ENCODE data around the gene PFN4.
"Not testable (repeated sequence)": the region's sequence is repeated elsewhere in the genome, so short reads cannot be mapped to it uniquely, and the experiment has no call there.

Gene PFN4

DNA sequence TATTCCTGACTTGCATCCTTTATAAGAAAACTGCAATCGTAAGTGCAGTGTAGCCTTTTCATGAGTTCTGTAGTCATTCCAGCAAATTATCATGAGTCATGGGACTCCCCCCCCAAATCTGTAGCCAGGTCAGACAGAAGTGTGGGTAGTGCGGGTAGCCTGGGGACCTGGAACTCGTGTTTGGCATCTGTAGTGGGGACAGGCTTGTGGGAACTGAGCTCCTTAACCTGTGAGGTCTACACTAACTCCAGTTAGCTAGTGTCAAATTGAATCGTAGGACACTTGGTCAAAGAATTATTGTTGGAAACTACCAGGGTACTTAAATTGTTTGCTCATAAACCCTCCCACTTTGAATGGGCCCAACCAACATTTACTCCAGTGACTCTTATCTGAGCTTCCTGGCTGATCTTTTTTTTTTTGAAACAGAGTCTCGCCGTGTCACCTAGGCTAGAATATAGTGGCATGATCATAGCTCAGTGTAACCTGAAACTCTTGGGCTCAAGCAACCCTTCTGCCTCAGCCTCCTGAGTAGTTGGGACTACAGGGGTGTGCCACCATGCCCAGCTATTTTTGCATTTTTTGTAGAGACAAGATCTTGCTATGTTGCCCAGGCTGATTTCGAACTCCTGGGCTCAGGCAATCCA is 12.4 kb downstream of the PFN4 start:
- DNase-seq: no peak

DNA sequence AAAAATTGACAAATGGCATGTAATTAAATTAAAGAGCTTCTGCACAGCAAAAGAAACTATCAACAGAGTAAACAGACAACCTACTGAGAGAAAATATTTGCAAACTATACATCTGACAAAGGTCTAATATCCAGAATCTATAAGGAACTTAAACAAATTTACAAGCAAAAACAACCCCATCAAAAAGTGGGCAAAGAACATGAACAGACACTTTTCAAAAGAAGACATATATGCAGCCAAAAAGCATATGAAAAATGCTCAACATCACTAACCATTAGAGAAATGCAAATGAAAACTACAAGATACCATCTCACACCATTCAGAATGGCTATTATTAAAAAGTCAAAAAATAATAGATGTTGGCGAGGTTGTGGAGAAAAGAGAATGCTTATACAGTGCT is 13.7 kb downstream of the PFN4 start:
- DNase-seq: not testable (repeated sequence)

DNA sequence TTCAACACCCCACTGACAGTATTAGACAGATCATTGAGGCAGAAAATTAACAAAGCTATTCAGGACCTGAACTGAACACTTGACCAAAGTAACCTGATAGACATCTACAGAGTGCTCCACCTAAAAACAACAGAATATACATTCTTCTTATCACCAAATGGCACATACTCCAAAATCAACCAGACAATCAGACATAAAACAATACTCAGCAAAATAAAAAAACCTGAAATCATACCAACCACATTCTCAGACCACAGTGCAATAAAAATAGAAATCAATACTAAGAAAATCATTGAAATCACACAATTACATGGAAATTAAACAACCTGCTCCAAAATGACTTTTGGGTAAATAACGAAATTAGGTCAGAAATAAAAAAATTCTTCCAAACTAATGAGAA is 15.8 kb downstream of the PFN4 start:
- DNase-seq: no peak

DNA sequence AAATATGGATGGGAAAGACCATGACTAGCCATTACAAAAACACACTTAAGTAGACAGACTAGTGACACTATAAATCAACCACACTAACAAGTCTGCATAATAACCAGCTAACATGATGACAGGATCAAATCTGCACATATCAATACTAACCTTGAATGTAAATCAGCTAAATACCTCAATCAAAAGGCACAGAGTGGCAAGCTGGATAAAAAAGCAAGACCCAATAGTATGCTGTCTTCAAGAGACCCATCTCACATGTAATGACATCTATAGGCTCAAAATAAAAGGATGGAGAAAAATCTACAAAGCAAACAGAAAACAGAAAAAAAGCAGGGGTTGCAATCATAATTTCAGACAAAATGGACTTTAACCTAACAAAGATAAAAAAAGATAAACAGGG is 16.3 kb downstream of the PFN4 start:
- no peak for DNase-seq

DNA sequence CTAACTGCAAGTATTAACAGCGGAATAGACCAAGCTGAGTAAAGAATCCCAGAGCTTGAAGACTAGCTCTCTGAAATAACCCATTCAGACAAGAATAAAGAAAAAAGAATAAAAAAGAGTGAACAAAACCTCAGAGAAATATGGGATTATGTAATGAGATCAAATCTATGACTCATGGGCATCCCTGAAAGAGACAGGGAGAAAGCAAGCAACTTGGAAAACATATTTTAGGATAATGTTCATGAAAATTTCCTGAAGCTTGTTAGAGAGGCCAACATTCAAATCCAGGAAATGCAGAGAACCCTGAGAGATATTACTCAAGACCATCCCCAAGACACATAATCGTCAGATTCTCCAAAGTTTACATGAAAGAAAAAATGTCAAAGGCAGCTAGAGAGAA is 17.3 kb downstream of the PFN4 start:
- DNase-seq: no peak

DNA sequence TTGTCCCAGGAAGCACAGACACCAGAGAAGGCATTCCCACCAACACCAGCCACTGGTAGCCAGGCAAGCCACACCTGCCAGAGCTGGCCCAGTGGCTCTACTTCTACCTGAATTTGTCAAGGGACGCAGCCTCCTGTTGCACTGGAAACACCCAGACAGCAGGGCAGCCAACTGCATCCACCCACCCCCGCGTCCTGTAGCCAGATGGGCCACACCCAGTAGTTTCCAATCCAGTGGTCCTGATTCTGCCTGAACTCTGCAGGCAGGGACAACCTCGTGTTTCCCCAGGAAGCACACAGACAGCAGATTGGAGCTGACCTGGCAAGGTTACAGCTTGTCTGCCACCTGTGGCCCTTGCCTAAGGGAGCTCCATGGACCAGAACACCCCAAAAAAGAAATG is 18.2 kb downstream of the PFN4 start:
- DNase-seq: no peak

DNA sequence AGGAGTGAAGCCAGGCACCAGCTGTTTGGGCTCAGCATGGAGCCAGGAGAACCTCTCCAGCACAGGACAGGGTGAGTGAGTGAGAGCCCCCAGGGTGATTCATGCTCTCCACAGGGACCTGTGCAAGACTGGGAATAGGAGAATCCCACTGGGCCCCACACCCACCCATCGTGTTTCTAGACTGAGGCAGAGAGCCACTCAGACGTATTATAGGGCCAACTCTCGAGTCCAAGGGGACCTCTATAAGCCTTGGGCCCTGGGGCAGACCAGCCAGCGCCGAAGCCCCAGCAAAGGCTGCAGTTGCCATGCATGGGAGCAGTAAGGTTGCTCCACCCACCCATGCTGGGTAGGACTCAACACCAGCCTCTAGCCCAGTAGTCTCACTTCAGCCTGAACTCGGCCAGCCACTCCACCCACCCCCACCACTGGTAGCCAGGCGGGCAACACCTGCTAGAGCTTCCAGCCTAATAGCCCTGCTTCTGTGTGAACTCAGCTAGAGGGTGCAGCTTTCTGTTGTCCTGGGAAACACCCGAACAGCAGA is 19.0 kb downstream of the PFN4 start:
- DNase-seq: no peak

DNA sequence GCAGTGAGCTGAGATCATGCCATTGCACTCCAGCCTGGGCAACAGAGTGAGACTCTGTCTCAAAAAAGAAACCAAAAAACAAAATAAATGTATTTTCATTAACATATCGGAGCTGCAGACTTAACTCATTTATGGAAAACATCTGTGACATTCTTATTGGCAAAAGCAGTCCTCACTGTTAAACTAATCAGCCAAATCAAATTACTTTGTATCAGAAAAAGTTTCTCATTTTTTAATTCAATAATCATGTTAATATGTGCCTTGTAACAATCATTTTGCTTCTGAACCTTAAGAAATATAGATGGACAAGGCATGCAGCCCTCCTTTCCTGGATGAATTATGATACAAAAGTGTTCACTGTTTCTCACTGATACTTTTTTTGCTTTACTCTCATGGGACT is 20.5 kb downstream of the PFN4 start:
- no peak for DNase-seq

DNA sequence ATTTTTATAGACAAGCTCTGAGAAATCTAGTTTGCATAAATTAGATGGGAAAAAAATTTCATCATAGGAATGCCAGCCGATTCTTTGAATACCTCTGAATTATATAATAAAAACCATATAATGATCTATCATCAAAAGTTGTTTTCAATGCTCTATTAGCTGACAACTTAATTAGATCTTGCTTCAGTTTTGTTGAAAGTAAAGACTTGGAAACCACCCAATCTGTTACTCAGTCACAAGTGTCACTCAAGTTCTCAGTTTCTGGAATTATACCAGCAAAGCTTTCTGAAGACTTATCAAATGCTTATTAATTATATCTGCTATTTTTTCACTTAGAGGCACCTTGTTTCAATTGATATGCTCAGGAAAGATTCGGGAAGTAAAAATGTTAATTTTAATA is 21.1 kb downstream of the PFN4 start:
- DNase-seq: no peak

DNA sequence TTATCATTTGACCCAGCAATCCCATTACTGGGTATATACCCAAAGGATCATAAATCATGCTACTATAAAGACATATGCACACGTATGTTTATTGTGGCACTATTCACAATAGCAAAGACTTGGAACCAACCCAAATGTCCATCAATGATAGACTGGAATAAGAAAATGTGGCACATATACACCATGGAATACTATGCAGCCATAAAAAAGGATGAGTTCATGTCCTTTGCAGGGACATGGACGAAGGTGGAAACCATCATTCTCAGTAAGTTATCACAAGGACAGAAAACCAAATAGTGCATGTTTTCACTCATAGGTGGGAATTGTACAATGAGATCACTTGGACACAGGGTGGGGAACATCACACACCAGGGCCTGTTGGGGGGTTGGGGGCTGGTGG is 22.4 kb downstream of the PFN4 start:
- not testable (repeated sequence) for DNase-seq

DNA sequence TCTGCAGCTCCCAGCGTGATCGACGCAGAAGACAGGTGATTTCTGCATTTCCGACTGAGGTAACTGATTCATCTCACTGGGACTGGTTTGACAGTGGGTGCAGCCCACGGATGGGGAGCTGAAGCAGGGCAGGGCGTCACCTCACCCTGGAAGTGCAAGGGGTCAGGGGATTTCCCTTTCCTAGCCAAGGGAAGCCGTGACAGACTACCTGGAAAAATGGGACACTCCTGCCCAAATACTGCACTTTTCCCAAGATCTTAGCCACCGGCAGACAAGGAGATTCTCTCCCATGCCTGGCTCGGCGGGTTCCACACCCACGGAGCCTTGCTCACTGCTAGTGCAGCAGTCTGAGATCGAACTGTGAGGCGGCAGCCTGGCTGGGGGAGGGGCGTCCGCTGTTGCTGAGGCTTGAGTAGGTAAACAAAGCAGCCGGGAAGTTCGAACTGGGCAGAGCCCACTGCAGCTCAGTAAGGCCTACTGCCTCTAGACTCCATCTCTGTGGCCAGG is 27.9 kb downstream of the PFN4 start:
- not testable (repeated sequence) for DNase-seq

DNA sequence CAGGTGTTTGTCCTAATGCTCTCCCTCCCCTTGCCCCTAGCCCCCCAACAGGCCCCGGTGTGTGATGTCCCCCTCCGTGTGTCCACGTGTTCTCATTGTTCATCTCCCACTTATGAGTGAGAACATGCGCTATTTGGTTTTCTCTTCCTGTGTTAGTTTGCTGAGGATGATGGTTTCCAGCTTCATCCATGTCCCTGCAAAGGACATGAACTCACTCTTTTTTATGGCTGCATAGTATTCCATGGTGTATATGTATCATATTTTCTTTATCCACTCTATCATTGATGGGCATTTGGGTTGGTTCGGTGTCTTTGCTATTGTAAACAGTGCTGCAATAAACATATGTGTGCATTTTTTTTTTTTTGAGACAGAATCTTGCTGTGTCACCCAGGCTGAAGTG is 29.9 kb downstream of the PFN4 start:
- not testable (repeated sequence) for DNase-seq

DNA sequence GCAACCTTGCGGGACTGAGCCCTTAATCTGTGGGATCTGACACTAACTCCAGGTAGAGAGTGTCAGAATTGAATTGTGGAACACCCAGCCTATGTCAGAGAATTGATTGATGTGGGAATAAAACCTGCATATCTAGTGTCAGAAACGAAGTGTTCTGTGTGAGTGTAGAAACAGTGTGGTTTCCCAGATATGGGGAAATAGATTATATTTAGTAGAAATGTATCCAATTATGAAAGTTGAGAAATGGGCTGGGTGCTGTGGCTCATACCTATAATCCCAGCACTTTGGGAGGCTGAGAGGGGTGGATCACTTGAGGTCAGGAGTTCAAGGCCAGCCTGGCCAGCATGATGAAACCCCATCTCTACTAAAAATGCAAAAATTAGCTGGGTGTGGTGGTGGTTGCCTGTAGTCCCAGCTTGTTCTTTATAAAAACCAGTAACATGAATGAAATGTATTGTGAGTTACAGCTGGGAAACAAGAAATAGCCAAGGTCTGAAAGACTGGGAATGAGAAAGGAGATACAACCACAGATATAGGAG is 34.2 kb downstream of the PFN4 start:
- DNase-seq: no peak

DNA sequence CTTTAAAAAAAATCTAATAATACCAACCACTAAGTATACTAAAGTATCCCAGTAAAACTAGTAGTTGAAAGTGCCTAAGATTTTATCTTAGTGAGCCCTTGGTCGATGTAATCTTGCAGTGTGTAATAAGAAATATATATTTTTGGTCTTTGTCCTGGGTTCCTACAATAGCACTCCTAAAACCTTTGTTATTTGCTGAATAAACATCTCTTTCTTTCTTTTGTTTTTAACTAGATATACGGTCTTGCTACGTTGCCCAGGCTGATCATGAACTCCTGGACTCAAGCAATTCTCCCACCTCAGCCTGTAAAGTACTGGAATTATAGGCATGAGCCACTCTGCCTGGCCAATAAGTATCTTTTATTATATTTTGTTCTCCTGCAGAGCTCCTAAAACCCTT is 36.1 kb downstream of the PFN4 start:
- no peak for DNase-seq

DNA sequence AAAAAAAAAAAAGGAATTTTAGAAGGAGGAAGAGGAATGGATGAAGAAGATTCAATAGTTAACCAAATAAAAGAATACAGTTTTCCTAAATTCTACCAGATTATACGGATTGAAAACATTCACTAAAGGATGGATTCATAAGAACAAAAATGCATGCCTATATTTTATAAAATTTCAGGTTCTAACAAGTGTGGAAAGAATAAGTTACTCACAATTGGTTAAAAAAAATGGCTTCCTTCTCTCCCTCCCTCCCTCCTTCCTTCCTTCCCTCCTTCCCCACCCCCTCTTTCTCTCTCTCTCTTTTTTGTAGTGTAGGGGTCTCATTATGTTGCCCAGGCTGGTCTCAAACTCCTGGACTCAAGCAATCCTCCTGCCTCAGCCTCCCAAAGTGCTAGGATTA is 36.9 kb downstream of the PFN4 start:
- no peak for DNase-seq

DNA sequence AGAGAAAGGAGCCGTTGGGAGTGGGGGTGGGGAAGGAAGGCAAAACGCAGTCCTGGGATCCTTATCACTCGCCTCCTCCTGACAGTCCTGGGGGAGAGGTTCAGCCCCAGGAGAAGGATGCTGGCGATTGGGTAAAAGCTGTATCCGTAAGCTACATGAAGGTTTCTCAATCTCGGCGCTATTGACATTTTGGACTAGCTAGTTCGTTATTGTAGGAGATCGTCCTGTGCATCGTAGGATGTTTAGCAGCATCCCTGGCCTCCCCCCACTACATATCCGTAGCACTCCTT is 38.0 kb downstream of the PFN4 start:
- no peak for DNase-seq

DNA sequence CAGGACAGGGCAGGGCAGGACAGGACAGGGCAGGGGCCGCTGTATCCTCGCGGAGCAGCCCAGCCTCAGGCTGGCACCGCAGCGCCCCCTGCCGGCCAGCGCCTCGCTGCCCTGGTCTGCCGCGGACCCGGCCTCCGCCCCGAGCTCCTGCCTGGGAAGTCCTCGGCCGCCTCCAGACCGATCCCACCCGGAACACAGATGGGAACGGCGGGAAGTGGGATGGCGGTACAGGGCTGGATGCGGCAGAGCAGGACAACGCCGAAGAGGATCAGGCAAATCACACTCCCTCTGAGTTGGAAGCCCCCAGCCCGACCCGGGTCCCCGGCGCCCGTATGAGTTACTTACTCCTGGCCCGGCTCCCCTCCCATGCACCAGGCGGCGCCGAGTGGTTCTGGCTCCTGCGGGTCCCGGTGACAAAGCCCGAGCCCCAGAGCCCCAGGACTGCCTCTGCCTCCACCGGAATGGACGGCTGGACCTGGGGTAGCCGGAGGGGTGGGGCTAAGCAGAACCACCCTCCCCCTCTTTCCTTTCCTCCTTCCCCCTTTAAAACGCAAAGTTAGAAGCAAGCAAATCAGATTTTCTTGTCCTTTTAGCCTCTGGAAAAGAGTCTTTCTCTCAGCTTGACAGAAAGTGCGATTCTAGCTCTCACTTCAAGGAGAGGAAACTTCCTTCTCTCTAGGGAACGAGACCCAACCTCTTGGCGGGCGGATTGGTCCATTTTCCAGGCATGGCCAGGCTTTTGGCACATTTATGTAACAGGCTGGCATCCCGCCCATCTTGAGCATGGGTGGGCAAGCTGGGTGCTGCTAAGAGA is 38.5 kb downstream of the PFN4 start, which contains the start of gene TP53I3:
TP53I3 (minus strand) TSS at position 449 of the 814 bp plus-strand sequence. CDS start 508 bp downstream, outside the sequence.
- no peak for DNase-seq

DNA sequence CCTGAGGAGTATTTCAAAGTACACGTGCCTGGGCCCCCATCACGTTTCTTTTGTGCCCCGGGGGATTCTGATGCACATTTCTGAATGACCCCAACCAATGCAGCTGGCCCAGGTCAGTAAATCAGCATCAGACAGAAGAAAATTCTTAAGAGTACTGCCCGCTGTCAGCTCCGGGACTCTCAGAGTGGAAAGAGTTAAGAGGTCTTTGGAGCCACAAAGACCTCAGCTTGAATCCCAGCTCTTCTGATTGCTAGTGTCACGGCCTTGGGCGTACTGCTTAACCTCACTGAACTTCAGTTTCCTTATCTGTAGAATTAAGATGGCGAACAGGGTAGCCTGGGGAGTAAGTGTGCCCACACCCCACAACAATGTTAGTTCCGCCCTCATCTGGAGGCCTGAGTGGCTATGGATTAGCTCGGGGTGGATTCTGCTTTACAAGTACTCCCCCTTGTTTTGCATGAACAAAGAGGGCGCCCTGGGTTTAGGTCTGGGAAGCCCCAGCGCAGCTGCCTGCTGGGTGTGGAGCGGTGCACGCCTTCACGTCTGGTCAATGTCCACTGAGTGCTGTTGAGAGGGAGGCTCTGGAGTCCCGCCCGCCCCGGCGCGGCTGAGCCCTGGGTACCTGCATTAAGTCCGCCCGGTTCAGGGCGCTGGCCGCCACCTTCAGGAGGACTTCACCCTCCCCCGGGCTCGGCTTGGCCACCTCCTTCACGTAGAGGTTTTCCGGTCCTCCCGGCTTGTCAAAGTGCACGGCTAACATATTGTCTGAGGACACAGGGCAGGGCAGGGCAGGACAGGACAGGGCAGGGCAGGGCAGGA is 39.4 kb downstream of the PFN4 start:
- DNase-seq: peak; percentile 61

DNA sequence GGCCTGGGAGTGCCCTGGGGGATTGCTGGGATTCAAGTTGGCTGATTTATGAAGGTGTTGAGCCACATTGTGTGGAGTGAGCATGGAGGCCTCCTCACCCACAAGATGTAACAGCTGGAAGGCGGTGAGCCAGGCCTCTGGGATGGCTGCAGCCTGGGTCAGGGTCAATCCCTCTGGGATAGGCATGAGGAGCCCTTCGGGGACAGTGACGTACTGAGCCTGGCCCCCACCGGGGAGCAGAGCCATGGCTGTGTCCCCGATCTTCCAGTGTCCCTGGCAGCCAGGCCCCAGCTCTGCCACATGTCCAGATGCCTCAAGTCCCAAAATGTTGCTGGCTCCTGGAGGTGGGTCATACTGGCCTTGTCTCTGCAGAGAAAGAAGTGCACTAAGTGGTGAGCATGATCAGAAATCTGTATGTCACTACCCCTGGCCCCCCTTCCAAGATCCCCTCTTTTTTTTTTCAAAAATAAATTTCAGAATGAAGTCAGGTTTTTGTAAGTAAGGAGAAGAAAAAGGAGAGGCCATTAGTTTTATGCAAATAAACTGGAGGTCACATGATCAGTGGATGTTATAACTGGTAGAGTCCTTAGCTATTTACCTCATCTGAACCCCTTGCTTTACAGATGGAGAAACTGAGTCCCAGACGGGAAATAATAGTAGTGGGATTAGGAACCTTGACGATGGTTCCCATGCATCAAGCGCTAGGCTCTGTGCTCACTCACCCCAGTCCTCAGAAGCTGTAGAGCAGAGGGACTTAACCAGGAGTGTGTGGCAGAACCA is 40.2 kb downstream of the PFN4 start:
- no peak for DNase-seq

DNA sequence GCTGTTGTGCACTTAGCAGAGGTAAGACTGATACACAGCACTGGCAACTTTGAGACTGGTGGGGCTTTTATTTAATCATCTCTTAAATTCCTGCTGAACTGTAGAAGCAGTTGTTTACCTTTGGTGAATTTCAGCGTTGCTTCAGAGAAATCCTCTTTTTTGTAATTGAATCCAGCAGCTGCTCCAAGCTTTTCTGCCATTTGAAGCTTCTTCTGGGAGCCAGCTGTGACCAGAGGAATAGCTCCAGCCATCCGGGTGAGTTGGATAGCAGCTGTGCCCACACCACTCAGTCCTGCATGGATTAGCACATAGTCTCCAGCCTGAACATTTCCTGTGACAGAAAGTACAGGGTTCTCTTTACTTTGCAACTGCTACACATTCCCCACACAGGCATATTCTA is 42.4 kb downstream of the PFN4 start:
- DNase-seq: no peak

DNA sequence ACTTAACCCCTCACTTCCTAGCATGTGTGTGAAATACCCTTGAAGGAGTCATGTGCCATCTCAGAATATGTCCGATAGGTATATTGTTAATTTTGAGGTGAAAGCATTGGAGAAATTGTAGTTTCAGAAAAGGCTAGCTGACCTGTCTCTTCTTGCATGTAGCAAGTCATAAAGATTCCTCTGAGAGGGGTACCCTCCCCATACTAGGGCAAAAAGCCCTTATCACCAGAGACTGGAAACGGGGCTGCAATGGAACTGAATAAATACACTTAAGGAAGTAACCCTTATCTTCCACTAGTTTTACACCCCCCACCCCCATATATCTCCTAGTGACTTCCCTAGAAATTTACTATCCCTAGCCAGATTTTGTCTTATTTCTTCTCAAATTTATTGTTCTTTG is 45.3 kb downstream of the PFN4 start:
- DNase-seq: no peak

DNA sequence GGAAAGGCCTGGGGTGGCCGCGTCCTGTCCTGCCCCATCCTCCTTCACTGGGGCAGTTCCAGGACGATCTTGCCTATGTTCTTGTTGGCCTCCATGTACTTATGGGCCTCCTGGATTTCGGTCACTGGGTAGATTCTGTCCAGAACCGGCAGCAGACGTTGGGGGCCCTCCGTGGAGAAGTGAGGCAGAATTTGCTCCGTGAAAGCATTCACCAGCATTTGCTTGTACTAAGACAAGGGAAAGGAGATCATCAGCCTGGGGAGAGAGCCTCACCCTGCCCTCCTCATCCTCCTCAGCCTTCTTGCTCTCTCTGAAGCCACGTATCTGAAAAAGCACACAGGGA is 45.6 kb downstream of the PFN4 start:
- DNase-seq: no peak

Measured in cortex of kidney (tissue), 1 donor.